WTC11 (cell line): ENCODE measurements around the gene PRC1.

Source experiments
- ESRRA ChIP-seq: sonication (generic); formaldehyde crosslinking; IDR thresholded peaks from 2 replicates; pipeline ENCODE4 v1.8.1; 2022; ENCODE audit warnings: mild to moderate bottlenecking, missing genetic modification reagents, borderline replicate concordance
- ETV6 ChIP-seq: sonication (generic); formaldehyde crosslinking; IDR thresholded peaks from 2 replicates; pipeline ENCODE4 v1.8.1; 2022; ENCODE audit warnings: mild to moderate bottlenecking, missing genetic modification reagents
- JUN ChIP-seq: sonication (generic); formaldehyde crosslinking; IDR thresholded peaks from 2 replicates; pipeline ENCODE4 v1.8.0; 2023; ENCODE audit warnings: mild to moderate bottlenecking, missing genetic modification reagents
- NFE2L1 ChIP-seq: sonication (generic); formaldehyde crosslinking; IDR thresholded peaks from 2 replicates; pipeline ENCODE4 v1.8.1; 2023; ENCODE audit warnings: missing genetic modification reagents
- TP53 ChIP-seq: sonication (generic); formaldehyde crosslinking; IDR thresholded peaks from 2 replicates; pipeline ENCODE4 v1.8.1; 2023; ENCODE audit warnings: mild to moderate bottlenecking, missing genetic modification reagents
- ZBTB21 ChIP-seq: sonication (generic); formaldehyde crosslinking; IDR thresholded peaks from 2 replicates; pipeline ENCODE4 v1.8.1; 2023; ENCODE audit warnings: mild to moderate bottlenecking, missing genetic modification reagents, borderline replicate concordance
- ZBTB43 ChIP-seq: sonication (generic); formaldehyde crosslinking; IDR thresholded peaks from 2 replicates; pipeline ENCODE4 v1.8.1; 2023; ENCODE audit warnings: mild to moderate bottlenecking, missing genetic modification reagents
- TF ChIP-seq, protein P1 (sequence below): sonication (generic); formaldehyde crosslinking; IDR thresholded peaks from 2 replicates; pipeline ENCODE4 v1.8.1; 2023; ENCODE audit warnings: mild to moderate bottlenecking, missing genetic modification reagents, moderate library complexity
- TF ChIP-seq, protein P2 (sequence below): fragments of 200-600 bp; IDR thresholded peaks from 2 replicates; pipeline ENCODE4 v1.8.0; 2022; ENCODE audit warnings: antibody characterized with exemption
- TF ChIP-seq, protein P3 (sequence below): sonication (generic); formaldehyde crosslinking; IDR thresholded peaks from 2 replicates; pipeline ENCODE4 v1.8.0; 2022; ENCODE audit warnings: missing genetic modification reagents
- TF ChIP-seq, protein P4 (sequence below): sonication (generic); formaldehyde crosslinking; IDR thresholded peaks from 2 replicates; pipeline ENCODE4 v1.8.1; 2022; ENCODE audit warnings: mild to moderate bottlenecking, moderate library complexity, missing genetic modification reagents
- TF ChIP-seq, protein P5 (sequence below): sonication (generic); formaldehyde crosslinking; conservative IDR thresholded peaks from 2 replicates; pipeline ENCODE4 v1.8.1; 2022; ENCODE audit warnings: mild to moderate bottlenecking, missing genetic modification reagents

- TF ChIP-seq, protein P1, sequence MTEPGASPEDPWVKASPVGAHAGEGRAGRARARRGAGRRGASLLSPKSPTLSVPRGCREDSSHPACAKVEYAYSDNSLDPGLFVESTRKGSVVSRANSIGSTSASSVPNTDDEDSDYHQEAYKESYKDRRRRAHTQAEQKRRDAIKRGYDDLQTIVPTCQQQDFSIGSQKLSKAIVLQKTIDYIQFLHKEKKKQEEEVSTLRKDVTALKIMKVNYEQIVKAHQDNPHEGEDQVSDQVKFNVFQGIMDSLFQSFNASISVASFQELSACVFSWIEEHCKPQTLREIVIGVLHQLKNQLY (CRISPR knock-in tag): no peak
- TF ChIP-seq, protein P2, sequence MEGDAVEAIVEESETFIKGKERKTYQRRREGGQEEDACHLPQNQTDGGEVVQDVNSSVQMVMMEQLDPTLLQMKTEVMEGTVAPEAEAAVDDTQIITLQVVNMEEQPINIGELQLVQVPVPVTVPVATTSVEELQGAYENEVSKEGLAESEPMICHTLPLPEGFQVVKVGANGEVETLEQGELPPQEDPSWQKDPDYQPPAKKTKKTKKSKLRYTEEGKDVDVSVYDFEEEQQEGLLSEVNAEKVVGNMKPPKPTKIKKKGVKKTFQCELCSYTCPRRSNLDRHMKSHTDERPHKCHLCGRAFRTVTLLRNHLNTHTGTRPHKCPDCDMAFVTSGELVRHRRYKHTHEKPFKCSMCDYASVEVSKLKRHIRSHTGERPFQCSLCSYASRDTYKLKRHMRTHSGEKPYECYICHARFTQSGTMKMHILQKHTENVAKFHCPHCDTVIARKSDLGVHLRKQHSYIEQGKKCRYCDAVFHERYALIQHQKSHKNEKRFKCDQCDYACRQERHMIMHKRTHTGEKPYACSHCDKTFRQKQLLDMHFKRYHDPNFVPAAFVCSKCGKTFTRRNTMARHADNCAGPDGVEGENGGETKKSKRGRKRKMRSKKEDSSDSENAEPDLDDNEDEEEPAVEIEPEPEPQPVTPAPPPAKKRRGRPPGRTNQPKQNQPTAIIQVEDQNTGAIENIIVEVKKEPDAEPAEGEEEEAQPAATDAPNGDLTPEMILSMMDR: no peak
- TF ChIP-seq, protein P3, sequence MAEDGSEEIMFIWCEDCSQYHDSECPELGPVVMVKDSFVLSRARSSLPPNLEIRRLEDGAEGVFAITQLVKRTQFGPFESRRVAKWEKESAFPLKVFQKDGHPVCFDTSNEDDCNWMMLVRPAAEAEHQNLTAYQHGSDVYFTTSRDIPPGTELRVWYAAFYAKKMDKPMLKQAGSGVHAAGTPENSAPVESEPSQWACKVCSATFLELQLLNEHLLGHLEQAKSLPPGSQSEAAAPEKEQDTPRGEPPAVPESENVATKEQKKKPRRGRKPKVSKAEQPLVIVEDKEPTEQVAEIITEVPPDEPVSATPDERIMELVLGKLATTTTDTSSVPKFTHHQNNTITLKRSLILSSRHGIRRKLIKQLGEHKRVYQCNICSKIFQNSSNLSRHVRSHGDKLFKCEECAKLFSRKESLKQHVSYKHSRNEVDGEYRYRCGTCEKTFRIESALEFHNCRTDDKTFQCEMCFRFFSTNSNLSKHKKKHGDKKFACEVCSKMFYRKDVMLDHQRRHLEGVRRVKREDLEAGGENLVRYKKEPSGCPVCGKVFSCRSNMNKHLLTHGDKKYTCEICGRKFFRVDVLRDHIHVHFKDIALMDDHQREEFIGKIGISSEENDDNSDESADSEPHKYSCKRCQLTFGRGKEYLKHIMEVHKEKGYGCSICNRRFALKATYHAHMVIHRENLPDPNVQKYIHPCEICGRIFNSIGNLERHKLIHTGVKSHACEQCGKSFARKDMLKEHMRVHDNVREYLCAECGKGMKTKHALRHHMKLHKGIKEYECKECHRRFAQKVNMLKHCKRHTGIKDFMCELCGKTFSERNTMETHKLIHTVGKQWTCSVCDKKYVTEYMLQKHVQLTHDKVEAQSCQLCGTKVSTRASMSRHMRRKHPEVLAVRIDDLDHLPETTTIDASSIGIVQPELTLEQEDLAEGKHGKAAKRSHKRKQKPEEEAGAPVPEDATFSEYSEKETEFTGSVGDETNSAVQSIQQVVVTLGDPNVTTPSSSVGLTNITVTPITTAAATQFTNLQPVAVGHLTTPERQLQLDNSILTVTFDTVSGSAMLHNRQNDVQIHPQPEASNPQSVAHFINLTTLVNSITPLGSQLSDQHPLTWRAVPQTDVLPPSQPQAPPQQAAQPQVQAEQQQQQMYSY (CRISPR knock-in tag): no peak
- TF ChIP-seq TP53 (CRISPR knock-in tag): no peak
- TF ChIP-seq JUN (CRISPR knock-in tag): no peak
- no peak for TF ChIP-seq ZBTB43 (CRISPR knock-in tag)
- TF ChIP-seq, protein P4, sequence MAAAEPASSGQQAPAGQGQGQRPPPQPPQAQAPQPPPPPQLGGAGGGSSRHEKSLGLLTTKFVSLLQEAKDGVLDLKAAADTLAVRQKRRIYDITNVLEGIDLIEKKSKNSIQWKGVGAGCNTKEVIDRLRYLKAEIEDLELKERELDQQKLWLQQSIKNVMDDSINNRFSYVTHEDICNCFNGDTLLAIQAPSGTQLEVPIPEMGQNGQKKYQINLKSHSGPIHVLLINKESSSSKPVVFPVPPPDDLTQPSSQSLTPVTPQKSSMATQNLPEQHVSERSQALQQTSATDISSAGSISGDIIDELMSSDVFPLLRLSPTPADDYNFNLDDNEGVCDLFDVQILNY (CRISPR knock-in tag): no peak
- TF ChIP-seq ESRRA (CRISPR knock-in tag): no peak
- no peak for TF ChIP-seq ETV6
- TF ChIP-seq, protein P5, sequence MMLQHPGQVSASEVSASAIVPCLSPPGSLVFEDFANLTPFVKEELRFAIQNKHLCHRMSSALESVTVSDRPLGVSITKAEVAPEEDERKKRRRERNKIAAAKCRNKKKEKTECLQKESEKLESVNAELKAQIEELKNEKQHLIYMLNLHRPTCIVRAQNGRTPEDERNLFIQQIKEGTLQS (CRISPR knock-in tag): no peak
- no peak for TF ChIP-seq NFE2L1 (CRISPR knock-in tag)
- TF ChIP-seq ZBTB21 (CRISPR knock-in tag): no peak
These were observed 2.6 kb downstream of the PRC1 start for GRCh38 chr15:90991587-90992285.
